ENCODE data around the gene DTX3L. TPM values are rescaled to one million over a fixed set of nuclear protein-coding genes. Genes with fewer than 3 reads are reported as not detected.

DTX3L gene
- total and polyA plus RNA-seq, 9 of the 15 experiments (the other 6 are each of a cell fraction or from before 2014, with no cell fraction given) = 2.3 to 6.5 (median 3.0) TPM

DNA sequence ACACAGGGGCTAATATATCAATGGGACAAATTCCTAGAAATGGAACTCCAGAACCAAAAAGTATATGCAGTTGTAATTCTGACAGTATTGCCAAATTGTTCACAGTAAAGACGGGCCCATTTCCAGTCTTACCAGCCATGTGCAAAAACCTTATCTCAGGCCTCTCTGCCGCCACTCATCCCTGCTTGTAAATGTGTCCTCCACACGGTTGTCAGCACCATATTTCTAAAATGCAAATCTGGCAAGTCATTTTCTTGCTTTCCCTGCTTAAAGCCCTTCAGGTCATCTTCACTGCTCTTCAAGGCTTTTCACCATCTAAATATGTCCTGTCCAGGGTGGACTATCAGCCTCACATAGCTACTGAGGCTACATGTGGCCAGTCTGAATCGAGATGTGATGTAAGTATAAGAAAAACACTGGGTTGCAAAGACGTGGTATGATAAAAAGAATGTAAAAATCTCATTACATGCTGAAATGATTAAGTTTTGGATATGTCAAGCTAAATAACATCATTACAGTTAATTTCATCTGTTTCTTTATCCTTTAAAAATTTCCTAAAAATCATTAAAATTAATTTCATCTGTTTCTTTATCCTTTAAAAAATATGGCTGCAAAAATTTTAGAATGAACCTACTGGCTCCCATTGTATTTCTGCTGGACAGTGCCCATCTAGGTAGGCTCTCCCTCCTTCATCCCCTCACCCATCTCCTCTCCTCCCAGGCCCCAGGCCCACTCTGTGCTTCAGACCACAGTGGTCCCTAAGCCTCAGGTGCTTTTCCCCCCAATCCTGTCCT lies 1.0 kb upstream of the DTX3L start (continued):
- TF ChIP-seq, protein P1, sequence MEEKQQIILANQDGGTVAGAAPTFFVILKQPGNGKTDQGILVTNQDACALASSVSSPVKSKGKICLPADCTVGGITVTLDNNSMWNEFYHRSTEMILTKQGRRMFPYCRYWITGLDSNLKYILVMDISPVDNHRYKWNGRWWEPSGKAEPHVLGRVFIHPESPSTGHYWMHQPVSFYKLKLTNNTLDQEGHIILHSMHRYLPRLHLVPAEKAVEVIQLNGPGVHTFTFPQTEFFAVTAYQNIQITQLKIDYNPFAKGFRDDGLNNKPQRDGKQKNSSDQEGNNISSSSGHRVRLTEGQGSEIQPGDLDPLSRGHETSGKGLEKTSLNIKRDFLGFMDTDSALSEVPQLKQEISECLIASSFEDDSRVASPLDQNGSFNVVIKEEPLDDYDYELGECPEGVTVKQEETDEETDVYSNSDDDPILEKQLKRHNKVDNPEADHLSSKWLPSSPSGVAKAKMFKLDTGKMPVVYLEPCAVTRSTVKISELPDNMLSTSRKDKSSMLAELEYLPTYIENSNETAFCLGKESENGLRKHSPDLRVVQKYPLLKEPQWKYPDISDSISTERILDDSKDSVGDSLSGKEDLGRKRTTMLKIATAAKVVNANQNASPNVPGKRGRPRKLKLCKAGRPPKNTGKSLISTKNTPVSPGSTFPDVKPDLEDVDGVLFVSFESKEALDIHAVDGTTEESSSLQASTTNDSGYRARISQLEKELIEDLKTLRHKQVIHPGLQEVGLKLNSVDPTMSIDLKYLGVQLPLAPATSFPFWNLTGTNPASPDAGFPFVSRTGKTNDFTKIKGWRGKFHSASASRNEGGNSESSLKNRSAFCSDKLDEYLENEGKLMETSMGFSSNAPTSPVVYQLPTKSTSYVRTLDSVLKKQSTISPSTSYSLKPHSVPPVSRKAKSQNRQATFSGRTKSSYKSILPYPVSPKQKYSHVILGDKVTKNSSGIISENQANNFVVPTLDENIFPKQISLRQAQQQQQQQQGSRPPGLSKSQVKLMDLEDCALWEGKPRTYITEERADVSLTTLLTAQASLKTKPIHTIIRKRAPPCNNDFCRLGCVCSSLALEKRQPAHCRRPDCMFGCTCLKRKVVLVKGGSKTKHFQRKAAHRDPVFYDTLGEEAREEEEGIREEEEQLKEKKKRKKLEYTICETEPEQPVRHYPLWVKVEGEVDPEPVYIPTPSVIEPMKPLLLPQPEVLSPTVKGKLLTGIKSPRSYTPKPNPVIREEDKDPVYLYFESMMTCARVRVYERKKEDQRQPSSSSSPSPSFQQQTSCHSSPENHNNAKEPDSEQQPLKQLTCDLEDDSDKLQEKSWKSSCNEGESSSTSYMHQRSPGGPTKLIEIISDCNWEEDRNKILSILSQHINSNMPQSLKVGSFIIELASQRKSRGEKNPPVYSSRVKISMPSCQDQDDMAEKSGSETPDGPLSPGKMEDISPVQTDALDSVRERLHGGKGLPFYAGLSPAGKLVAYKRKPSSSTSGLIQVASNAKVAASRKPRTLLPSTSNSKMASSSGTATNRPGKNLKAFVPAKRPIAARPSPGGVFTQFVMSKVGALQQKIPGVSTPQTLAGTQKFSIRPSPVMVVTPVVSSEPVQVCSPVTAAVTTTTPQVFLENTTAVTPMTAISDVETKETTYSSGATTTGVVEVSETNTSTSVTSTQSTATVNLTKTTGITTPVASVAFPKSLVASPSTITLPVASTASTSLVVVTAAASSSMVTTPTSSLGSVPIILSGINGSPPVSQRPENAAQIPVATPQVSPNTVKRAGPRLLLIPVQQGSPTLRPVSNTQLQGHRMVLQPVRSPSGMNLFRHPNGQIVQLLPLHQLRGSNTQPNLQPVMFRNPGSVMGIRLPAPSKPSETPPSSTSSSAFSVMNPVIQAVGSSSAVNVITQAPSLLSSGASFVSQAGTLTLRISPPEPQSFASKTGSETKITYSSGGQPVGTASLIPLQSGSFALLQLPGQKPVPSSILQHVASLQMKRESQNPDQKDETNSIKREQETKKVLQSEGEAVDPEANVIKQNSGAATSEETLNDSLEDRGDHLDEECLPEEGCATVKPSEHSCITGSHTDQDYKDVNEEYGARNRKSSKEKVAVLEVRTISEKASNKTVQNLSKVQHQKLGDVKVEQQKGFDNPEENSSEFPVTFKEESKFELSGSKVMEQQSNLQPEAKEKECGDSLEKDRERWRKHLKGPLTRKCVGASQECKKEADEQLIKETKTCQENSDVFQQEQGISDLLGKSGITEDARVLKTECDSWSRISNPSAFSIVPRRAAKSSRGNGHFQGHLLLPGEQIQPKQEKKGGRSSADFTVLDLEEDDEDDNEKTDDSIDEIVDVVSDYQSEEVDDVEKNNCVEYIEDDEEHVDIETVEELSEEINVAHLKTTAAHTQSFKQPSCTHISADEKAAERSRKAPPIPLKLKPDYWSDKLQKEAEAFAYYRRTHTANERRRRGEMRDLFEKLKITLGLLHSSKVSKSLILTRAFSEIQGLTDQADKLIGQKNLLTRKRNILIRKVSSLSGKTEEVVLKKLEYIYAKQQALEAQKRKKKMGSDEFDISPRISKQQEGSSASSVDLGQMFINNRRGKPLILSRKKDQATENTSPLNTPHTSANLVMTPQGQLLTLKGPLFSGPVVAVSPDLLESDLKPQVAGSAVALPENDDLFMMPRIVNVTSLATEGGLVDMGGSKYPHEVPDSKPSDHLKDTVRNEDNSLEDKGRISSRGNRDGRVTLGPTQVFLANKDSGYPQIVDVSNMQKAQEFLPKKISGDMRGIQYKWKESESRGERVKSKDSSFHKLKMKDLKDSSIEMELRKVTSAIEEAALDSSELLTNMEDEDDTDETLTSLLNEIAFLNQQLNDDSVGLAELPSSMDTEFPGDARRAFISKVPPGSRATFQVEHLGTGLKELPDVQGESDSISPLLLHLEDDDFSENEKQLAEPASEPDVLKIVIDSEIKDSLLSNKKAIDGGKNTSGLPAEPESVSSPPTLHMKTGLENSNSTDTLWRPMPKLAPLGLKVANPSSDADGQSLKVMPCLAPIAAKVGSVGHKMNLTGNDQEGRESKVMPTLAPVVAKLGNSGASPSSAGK (IDR thresholded peaks at IDR 0.05) = peak; percentile 26; the same call in 1 of the 2 replicates
- TF ChIP-seq, protein P2, sequence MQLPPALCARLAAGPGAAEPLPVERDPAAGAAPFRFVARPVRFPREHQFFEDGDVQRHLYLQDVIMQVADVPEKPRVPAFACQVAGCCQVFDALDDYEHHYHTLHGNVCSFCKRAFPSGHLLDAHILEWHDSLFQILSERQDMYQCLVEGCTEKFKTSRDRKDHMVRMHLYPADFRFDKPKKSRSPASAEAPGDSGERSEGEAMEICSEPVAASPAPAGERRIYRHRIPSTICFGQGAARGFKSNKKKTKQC (CRISPR knock-in tag; IDR thresholded peaks at IDR 0.05) = no peak
- TF ChIP-seq, protein P3, sequence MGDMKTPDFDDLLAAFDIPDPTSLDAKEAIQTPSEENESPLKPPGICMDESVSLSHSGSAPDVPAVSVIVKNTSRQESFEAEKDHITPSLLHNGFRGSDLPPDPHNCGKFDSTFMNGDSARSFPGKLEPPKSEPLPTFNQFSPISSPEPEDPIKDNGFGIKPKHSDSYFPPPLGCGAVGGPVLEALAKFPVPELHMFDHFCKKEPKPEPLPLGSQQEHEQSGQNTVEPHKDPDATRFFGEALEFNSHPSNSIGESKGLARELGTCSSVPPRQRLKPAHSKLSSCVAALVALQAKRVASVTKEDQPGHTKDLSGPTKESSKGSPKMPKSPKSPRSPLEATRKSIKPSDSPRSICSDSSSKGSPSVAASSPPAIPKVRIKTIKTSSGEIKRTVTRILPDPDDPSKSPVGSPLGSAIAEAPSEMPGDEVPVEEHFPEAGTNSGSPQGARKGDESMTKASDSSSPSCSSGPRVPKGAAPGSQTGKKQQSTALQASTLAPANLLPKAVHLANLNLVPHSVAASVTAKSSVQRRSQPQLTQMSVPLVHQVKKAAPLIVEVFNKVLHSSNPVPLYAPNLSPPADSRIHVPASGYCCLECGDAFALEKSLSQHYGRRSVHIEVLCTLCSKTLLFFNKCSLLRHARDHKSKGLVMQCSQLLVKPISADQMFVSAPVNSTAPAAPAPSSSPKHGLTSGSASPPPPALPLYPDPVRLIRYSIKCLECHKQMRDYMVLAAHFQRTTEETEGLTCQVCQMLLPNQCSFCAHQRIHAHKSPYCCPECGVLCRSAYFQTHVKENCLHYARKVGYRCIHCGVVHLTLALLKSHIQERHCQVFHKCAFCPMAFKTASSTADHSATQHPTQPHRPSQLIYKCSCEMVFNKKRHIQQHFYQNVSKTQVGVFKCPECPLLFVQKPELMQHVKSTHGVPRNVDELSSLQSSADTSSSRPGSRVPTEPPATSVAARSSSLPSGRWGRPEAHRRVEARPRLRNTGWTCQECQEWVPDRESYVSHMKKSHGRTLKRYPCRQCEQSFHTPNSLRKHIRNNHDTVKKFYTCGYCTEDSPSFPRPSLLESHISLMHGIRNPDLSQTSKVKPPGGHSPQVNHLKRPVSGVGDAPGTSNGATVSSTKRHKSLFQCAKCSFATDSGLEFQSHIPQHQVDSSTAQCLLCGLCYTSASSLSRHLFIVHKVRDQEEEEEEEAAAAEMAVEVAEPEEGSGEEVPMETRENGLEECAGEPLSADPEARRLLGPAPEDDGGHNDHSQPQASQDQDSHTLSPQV (IDR thresholded peaks at IDR 0.05) = 0 out of 2 replicates have a peak, but pooled peaks have one; percentile 19
- TF ChIP-seq PRPF4 (IDR thresholded peaks at IDR 0.05; ENCODE audit: insufficient read depth, low read depth, low read length, poor library complexity, severe bottlenecking) = no peak
- TF ChIP-seq RCOR1 (IDR thresholded peaks at IDR 0.05; ENCODE audit: borderline replicate concordance in 1 of 2, low read depth in 2 of 2, low read length in 2 of 2) = no peak
- peak; percentile 74 for TF ChIP-seq ZNF263 (CRISPR knock-in tag; IDR thresholded peaks at IDR 0.05; ENCODE audit: borderline replicate concordance)
- no peak for TF ChIP-seq ZNF644 (tag; IDR thresholded peaks at IDR 0.05; ENCODE audit: low read depth)
- TF ChIP-seq, protein P4, sequence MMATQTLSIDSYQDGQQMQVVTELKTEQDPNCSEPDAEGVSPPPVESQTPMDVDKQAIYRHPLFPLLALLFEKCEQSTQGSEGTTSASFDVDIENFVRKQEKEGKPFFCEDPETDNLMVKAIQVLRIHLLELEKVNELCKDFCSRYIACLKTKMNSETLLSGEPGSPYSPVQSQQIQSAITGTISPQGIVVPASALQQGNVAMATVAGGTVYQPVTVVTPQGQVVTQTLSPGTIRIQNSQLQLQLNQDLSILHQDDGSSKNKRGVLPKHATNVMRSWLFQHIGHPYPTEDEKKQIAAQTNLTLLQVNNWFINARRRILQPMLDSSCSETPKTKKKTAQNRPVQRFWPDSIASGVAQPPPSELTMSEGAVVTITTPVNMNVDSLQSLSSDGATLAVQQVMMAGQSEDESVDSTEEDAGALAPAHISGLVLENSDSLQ (IDR thresholded peaks at IDR 0.05) = peak; percentile 55; the same call in 1 of the 2 replicates

All from K562 (cell line).